ENCODE measurements around the gene TMEM208. TPM values are rescaled to one million over a fixed set of nuclear protein-coding genes. Genes with fewer than 3 reads are reported as not detected.

The TMEM208 gene
- polyA plus RNA-seq, 3 donors: 45.4 to 130 (median 117) TPM

DNA sequence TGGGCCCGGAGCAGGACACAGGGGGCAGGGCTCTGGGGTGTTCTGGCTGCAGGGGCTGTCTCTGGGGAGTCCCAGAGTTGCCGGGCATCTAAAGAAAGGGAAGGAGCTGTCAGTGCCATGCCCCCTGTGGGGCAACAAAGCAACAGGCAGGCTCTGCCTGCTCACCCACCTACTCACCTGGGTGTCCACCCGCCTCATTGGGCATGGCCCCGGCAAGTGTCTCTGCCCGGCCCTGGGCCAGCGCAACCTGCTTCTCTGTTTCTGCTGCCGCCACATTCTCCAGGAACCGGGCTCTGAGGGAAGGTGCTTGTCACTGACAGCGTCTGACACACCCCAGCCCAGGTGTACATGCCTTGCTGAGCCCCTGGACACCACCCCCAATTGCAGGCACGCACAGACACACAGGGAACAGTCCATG lies 7.3 kb downstream of the TMEM208 start:
- DNase-seq: no peak
- peaks cover 1% of the 10 kb centered on the region for H3K79me2 ChIP-seq (ENCODE audit: insufficient read depth, low read length)
- Mint-ChIP-seq H3K4me1 (peaks cover 4% of the 10 kb centered on the region), H3K27me3 (ENCODE audit: low read depth in 3 of 3) (peaks cover 0 to 4% (median 2%) of the 10 kb centered on the region in 3 donors), H3K4me3 (no peak overlapping the region), H3K9me3 (peaks cover 0 to 3% (median 0%) of the 10 kb centered on the region in 7 donors), H3K27ac (peak overlapping the region in 1 of 7 donors; percentile 2), H3K36me3 (peaks cover 81 to 99% of the 10 kb centered on the region in 2 donors)
- no peak overlapping the region for H3K4me3 ChIP-seq (replicated peaks in 1 of 3; ENCODE audit: low read depth in 2 of 3, low read length in 3 of 3)
- intact Hi-C loops (cut with micrococcal nuclease): no loop called here
- no peaks in the 10 kb centered on the region for H3K4me1 ChIP-seq (ENCODE audit: control insufficient read depth in 1 of 2, insufficient read depth in 2 of 2, low read length in 2 of 2)
- H2AFZ ChIP-seq (ENCODE audit: insufficient read depth, low read depth, low read length, poor library complexity, severe bottlenecking): no peak overlapping the region
- 98% methylated on average over 9 of the region's 10 CpGs for WGBS (ENCODE audit: insufficient coverage)
- no peaks in the 10 kb centered on the region for H3K27me3 ChIP-seq (ENCODE audit: control insufficient read depth in 2 of 2, insufficient read depth in 2 of 2, low read length in 2 of 2)
- H3K27ac ChIP-seq (ENCODE audit: low read depth in 1 of 2, low read length in 2 of 2): no peak overlapping the region
- no peak overlapping the region for H3K4me2 ChIP-seq (replicated peaks; ENCODE audit: extremely low read depth, low read length, poor library complexity, severe bottlenecking)
- peaks cover 83 to 97% of the 10 kb centered on the region in 2 donors for H3K36me3 ChIP-seq (replicated peaks in 1 of 2; ENCODE audit: control insufficient read depth in 1 of 2, insufficient read depth in 2 of 2, low read length in 2 of 2)
- H3K9me3 ChIP-seq (replicated peaks in 1 of 2; ENCODE audit: control insufficient read depth in 1 of 2, insufficient read depth in 1 of 2, low read length in 2 of 2): no peaks in the 10 kb centered on the region
- TF ChIP-seq, protein P1, sequence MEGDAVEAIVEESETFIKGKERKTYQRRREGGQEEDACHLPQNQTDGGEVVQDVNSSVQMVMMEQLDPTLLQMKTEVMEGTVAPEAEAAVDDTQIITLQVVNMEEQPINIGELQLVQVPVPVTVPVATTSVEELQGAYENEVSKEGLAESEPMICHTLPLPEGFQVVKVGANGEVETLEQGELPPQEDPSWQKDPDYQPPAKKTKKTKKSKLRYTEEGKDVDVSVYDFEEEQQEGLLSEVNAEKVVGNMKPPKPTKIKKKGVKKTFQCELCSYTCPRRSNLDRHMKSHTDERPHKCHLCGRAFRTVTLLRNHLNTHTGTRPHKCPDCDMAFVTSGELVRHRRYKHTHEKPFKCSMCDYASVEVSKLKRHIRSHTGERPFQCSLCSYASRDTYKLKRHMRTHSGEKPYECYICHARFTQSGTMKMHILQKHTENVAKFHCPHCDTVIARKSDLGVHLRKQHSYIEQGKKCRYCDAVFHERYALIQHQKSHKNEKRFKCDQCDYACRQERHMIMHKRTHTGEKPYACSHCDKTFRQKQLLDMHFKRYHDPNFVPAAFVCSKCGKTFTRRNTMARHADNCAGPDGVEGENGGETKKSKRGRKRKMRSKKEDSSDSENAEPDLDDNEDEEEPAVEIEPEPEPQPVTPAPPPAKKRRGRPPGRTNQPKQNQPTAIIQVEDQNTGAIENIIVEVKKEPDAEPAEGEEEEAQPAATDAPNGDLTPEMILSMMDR (IDR thresholded peaks at IDR 0.05): no peak
- no peak overlapping the region for H3K9ac ChIP-seq (ENCODE audit: insufficient read depth, low read length, poor library complexity, severe bottlenecking)
- H4K20me1 ChIP-seq (ENCODE audit: insufficient read depth, low read length): peaks cover 59% of the 10 kb centered on the region

DNA sequence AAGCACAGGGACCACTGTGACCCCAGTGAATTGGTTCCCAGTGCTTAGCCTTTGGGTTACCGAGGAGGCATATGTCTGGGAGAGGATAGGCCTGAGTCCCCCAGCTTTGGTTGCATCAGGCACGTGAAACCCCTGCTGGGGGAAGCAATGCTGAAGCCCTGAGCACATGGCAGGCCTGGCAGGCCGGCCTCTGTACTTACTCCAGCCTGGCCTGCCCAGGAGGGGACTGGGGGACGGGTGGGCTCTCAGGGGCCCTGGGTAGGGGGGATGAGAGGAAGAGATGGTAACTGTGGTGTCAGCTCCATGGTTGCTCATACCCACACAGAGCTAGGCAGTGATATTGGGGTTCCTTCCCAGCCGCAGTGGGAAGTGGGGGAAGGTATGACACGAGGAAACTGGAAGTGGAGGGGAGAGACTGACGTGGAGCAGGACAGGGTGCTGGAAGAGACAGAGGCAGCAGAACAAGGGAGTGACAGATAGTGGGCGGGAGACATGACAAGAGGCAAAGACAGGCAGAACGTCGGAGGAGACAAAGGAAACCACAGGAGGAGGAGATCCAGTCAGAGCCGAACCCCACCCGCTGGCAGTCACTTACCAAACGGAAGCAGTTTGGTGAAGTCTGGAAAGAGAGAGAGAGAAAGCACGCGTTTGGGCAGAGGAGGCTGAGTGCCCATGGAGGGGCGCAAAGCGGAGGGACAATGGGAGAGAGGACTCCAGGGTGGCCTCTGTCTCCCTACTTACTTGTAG lies 9.1 kb downstream of the TMEM208 start:
- no peak overlapping the region for H3K4me3 ChIP-seq (replicated peaks in 1 of 3; ENCODE audit: low read depth in 2 of 3, low read length in 3 of 3)
- H3K27me3 ChIP-seq (ENCODE audit: control insufficient read depth in 2 of 2, insufficient read depth in 2 of 2, low read length in 2 of 2): no peaks in the 10 kb centered on the region
- peaks cover 70 to 93% of the 10 kb centered on the region in 2 donors for H3K36me3 Mint-ChIP-seq
- intact Hi-C loops (cut with micrococcal nuclease): no loop called here
- H3K9me3 Mint-ChIP-seq: peaks cover 0 to 3% (median 0%) of the 10 kb centered on the region in 7 donors
- H3K79me2 ChIP-seq (ENCODE audit: insufficient read depth, low read length): peaks cover 7% of the 10 kb centered on the region
- no peak overlapping the region for H3K4me2 ChIP-seq (replicated peaks; ENCODE audit: extremely low read depth, low read length, poor library complexity, severe bottlenecking)
- H3K27me3 Mint-ChIP-seq (ENCODE audit: low read depth in 3 of 3): peaks cover 0 to 4% (median 2%) of the 10 kb centered on the region in 3 donors
- H3K36me3 ChIP-seq (replicated peaks in 1 of 2; ENCODE audit: control insufficient read depth in 1 of 2, insufficient read depth in 2 of 2, low read length in 2 of 2): peaks cover 71 to 87% of the 10 kb centered on the region in 2 donors
- no peak overlapping the region for H3K9ac ChIP-seq (ENCODE audit: insufficient read depth, low read length, poor library complexity, severe bottlenecking)
- peak overlapping the region in 6 of 7 donors; percentile 2 to 77 (median 52) for H3K27ac Mint-ChIP-seq
- H3K4me1 Mint-ChIP-seq: peaks cover 12% of the 10 kb centered on the region
- no peak overlapping the region for H3K4me3 Mint-ChIP-seq
- H2AFZ ChIP-seq (ENCODE audit: insufficient read depth, low read depth, low read length, poor library complexity, severe bottlenecking): no peak overlapping the region
- no peaks in the 10 kb centered on the region for H3K9me3 ChIP-seq (replicated peaks in 1 of 2; ENCODE audit: control insufficient read depth in 1 of 2, insufficient read depth in 1 of 2, low read length in 2 of 2)
- TF ChIP-seq, protein P1 (IDR thresholded peaks at IDR 0.05): no peak
- peak overlapping the region in 1 of 2 donors; percentile 31 for H3K27ac ChIP-seq (ENCODE audit: low read depth in 1 of 2, low read length in 2 of 2)
- peaks cover 58% of the 10 kb centered on the region for H4K20me1 ChIP-seq (ENCODE audit: insufficient read depth, low read length)
- DNase-seq: no peak
- no peaks in the 10 kb centered on the region for H3K4me1 ChIP-seq (ENCODE audit: control insufficient read depth in 1 of 2, insufficient read depth in 2 of 2, low read length in 2 of 2)
- 87% methylated on average over 14 of the region's 17 CpGs for WGBS (ENCODE audit: insufficient coverage)

Measured in CD14-positive monocyte (primary cell).